HepG2 (cell line): ENCODE results near the gene KCNJ6. TPM values are rescaled to one million over a fixed set of nuclear protein-coding genes. Genes with fewer than 3 reads are reported as not detected.

Source experiments
- ATAC-seq: fragments of 200-7000 bp; cut with Tn5 transposase; 3 replicates; pipeline ENCODE4 v1.9.1; 2020; ENCODE audit warnings: mild to moderate bottlenecking, moderate library complexity
- BruUV-seq: library from RNA; stranded (reverse); fragments of 400-500 nt; replicated peaks from 2 replicates; lab custom pipeline; 2021; lab: Mats Ljungman, UMichigan
- CTCF ChIA-PET: fragments of 300-600 bp; formaldehyde crosslinking; extraction: SDS; loops from one replicate; lab custom pipeline; 2021; ENCODE audit warnings: low total read pairs, inconsistent platforms, low intra/inter-chr PET ratio; lab: Yijun Ruan, JAX
- POLR2A ChIA-PET: fragments of 350-600 bp; sonication (Branson Sonifier 250); formaldehyde crosslinking; loops from one replicate; lab custom pipeline; 2020; ENCODE audit warnings: antibody characterized with exemption, inconsistent platforms; lab: Yijun Ruan, JAX
- DNase-seq: peaks from one replicate; pipeline ENCODE4 v3.0.0-alpha.2; 2015; ENCODE audit warnings: low spot score
- FAIRE-seq: peaks from 3 replicates; lab custom pipeline; 2011; peaks lifted over from hg19 to GRCh38; lab: Jason Lieb, UNC
- H2AFZ ChIP-seq: one replicate; pipeline ENCODE4 v1.6.1; 2011; ENCODE audit warnings: low read length, inconsistent platforms
- H3K27ac ChIP-seq: fragments of 300-600 bp; 3 replicates; pipeline ENCODE4 v1.8.0; 2011; ENCODE audit warnings: mixed run types, mild to moderate bottlenecking, mixed read lengths, low read length, inconsistent platforms; ENCODE audit not compliant: insufficient read depth; ENCODE audit errors: extremely low read length
- H3K27me3 ChIP-seq, 2 experiments: fragments of 200-600 bp in 1 of 2; 2 replicates in 1 of 2; 3 replicates in 1 of 2; pipeline versions ENCODE4 v1.6.0 to v1.8.0; 2011; ENCODE audit warnings: low read length in 2 of 2, mild to moderate bottlenecking in 2 of 2, moderate library complexity in 2 of 2, inconsistent platforms in 1 of 2; ENCODE audit not compliant: insufficient read depth in 2 of 2, control insufficient read depth in 1 of 2
- H3K36me3 ChIP-seq, 2 experiments: fragments of 200-600 bp in 1 of 2; replicated peaks in 1 of 2; 2 replicates in 1 of 2; 3 replicates in 1 of 2; pipeline versions ENCODE4 v1.5.1 to v1.8.0; 2011; ENCODE audit warnings: low read length in 2 of 2, inconsistent platforms in 1 of 2; ENCODE audit not compliant: insufficient read depth in 2 of 2, control insufficient read depth in 1 of 2
- H3K4me1 ChIP-seq: 2 replicates; pipeline ENCODE4 v1.5.1; 2012; ENCODE audit warnings: low read length, inconsistent platforms; ENCODE audit not compliant: insufficient read depth
- H3K4me2 ChIP-seq: 2 replicates; pipeline ENCODE4 v1.6.0; 2011; ENCODE audit warnings: low read depth, low read length, inconsistent platforms
- H3K4me3 ChIP-seq, 3 experiments: fragments of 200-600 bp in 1 of 3; sonication (generic), shearing (Covaris generic) in 1 of 3; replicated peaks in 1 of 3; 2 replicates each; pipeline ENCODE4 v1.5.1; 2011 to 2016; ENCODE audit warnings: low read length in 3 of 3, inconsistent platforms in 2 of 3, low read depth in 2 of 3, mild to moderate bottlenecking in 2 of 3, control low read depth in 1 of 3, mixed read lengths in 1 of 3; ENCODE audit not compliant: insufficient read depth in 1 of 3
- H3K79me2 ChIP-seq: one replicate; pipeline ENCODE4 v1.6.1; 2011; ENCODE audit warnings: low read length, inconsistent platforms; ENCODE audit not compliant: insufficient read depth
- H3K9ac ChIP-seq: 2 replicates; pipeline ENCODE4 v1.6.0; 2011; ENCODE audit warnings: mild to moderate bottlenecking, low read depth, low read length, inconsistent platforms; ENCODE audit not compliant: insufficient read depth
- H3K9me3 ChIP-seq: 2 replicates; pipeline ENCODE4 v1.5.1; 2012; ENCODE audit warnings: mild to moderate bottlenecking, low read length
- H4K20me1 ChIP-seq: 2 replicates; pipeline ENCODE4 v1.6.0; 2011; ENCODE audit warnings: inconsistent platforms, mild to moderate bottlenecking, low read length, moderate library complexity; ENCODE audit not compliant: insufficient read depth
- ATRX ChIP-seq: sonication (generic); formaldehyde crosslinking; IDR thresholded peaks from 2 replicates; pipeline ENCODE4 v1.4.0; 2020; ENCODE audit warnings: missing genetic modification reagents, borderline replicate concordance
- BATF2 ChIP-seq: sonication (generic); formaldehyde crosslinking; IDR thresholded peaks from 2 replicates; pipeline ENCODE4 v1.8.0; 2022; ENCODE audit warnings: mild to moderate bottlenecking, missing genetic modification reagents, moderate library complexity
- BRD4 ChIP-seq: sonication (generic); formaldehyde crosslinking; IDR thresholded peaks from 2 replicates; pipeline ENCODE4 v1.4.0; 2020; ENCODE audit warnings: missing genetic modification reagents
- E2F1 ChIP-seq: sonication (generic); formaldehyde crosslinking; IDR thresholded peaks from 2 replicates; pipeline ENCODE4 v1.5.0; 2020; ENCODE audit warnings: missing genetic modification reagents
- EP300 ChIP-seq, 3 experiments: sonication (generic) in 1 of 3; formaldehyde crosslinking in 1 of 3; IDR thresholded peaks; 2 replicates each; pipeline versions ENCODE4 v1.5.1 to v1.6.1; 2011 to 2020; ENCODE audit warnings: low read depth in 2 of 3, low read length in 2 of 3, borderline replicate concordance in 1 of 3, improper control_type of control experiment in 1 of 3, mild to moderate bottlenecking in 1 of 3, missing genetic modification reagents in 1 of 3, moderate library complexity in 1 of 3
- FOXA3 ChIP-seq: IDR thresholded peaks from 2 replicates; pipeline ENCODE4 v1.6.1; 2016; ENCODE audit warnings: missing genetic modification reagents, missing compliant biosample characterization
- IKZF1 ChIP-seq: fragments of 450-650 bp; IDR thresholded peaks from 2 replicates; pipeline ENCODE4 v1.7.1; 2016
- NCOA5 ChIP-seq: sonication (generic); formaldehyde crosslinking; IDR thresholded peaks from 2 replicates; pipeline ENCODE4 v1.4.0; 2020; ENCODE audit warnings: missing genetic modification reagents
- NR2F2 ChIP-seq: IDR thresholded peaks from 2 replicates; pipeline ENCODE4 v1.6.1; 2012; ENCODE audit warnings: low read depth, inconsistent platforms, borderline replicate concordance
- SRSF1 ChIP-seq: fragments of 200-400 bp; formaldehyde crosslinking; optimal IDR thresholded peaks from 2 replicates; pipeline ENCODE3; 2017; ENCODE audit warnings: mild to moderate bottlenecking, low read depth, low read length, moderate library complexity
- TEAD3 ChIP-seq: optimal IDR thresholded peaks from 2 replicates; pipeline ENCODE3; 2016; ENCODE audit warnings: borderline replicate concordance
- THAP7 ChIP-seq: sonication (generic); formaldehyde crosslinking; IDR thresholded peaks from 2 replicates; pipeline ENCODE4 v1.8.1; 2023; ENCODE audit warnings: mild to moderate bottlenecking, missing genetic modification reagents
- TIGD3 ChIP-seq: sonication (generic); formaldehyde crosslinking; IDR thresholded peaks from 2 replicates; pipeline ENCODE4 v1.5.1; 2020; ENCODE audit warnings: mild to moderate bottlenecking, missing genetic modification reagents, borderline replicate concordance
- ZFYVE20 ChIP-seq: sonication (generic); formaldehyde crosslinking; IDR thresholded peaks from 2 replicates; pipeline ENCODE4 v1.8.0; 2023; ENCODE audit warnings: low read depth, mild to moderate bottlenecking, moderate library complexity, missing genetic modification reagents, borderline replicate concordance
- ZNF703 ChIP-seq: sonication (generic); formaldehyde crosslinking; IDR thresholded peaks from 2 replicates; pipeline ENCODE4 v1.5.1; 2020; ENCODE audit warnings: missing genetic modification reagents, mild to moderate bottlenecking, moderate library complexity, borderline replicate concordance
- WGBS: methylation state at CpG from one replicate; pipeline ENCODE4 v1.1.6; 2017; ENCODE audit warnings: low lambda C conversion rate; 5-methylcytosine and 5-hydroxymethylcytosine counted together
- in situ Hi-C: cut with HindIII; loops from 2 replicates; pipeline ENCODE4 v1.10.0; 2017; ENCODE audit warnings: low pct_unique_long_range_greater_than_20kb; ENCODE audit not compliant: extremely low pct_ligation_motif_present
- intact Hi-C: fragments of 100-400 bp; cut with micrococcal nuclease; formaldehyde crosslinking; loops from one replicate; pipeline ENCODE4 v1.10.0; 2022; ENCODE audit not compliant: unreplicated experiment
- polyA plus RNA-seq, 8 experiments: library from polyadenylated mRNA; depleted of rRNA in 3 of 8; stranded (reverse) in 7 of 8; unstranded in 1 of 8; fragments of >200 nt; fragmentation: Illumina TruSeq in 4 of 8; extraction: Trizol in 4 of 8; gene quantifications; 2 replicates each; pipeline versions ENCODE4 v1.2.1 to v1.2.3, GENCODE V29; 2011 to 2016; ENCODE audit warnings: low read depth in 4 of 8, missing spikeins in 1 of 8, mixed read lengths in 1 of 8; ENCODE audit not compliant: insufficient read depth in 1 of 8
- total RNA-seq, 5 experiments: library from RNA; depleted of rRNA; stranded (reverse); fragments of >200 nt; fragmentation: Illumina TruSeq; extraction: Trizol; gene quantifications; 2 replicates each; pipeline ENCODE4 v1.2.3, GENCODE V29; 2016; ENCODE audit warnings: low read depth in 1 of 5
- TF ChIP-seq, protein P1 (sequence below): sonication (generic); formaldehyde crosslinking; IDR thresholded peaks from 2 replicates; pipeline ENCODE4 v1.4.0; 2020; ENCODE audit warnings: mild to moderate bottlenecking, missing genetic modification reagents
- TF ChIP-seq, protein P2 (sequence below): sonication (generic); formaldehyde crosslinking; IDR thresholded peaks from 2 replicates; pipeline ENCODE4 v1.5.0; 2020; ENCODE audit warnings: missing genetic modification reagents

Gene KCNJ6
- total and polyA plus RNA-seq, 2 of the 13 experiments (the other 11 are each of a cell fraction or from before 2014, with no cell fraction given), result not detected

- H2AFZ ChIP-seq, result no peak overlapping the region
- in situ Hi-C loops (no loop called here), intact Hi-C loops (no loop called here)
- no peaks in the 10 kb centered on the region for H3K4me1 ChIP-seq
- H3K4me2 ChIP-seq, result no peak overlapping the region
- H3K9ac ChIP-seq, result no peak overlapping the region
- TF ChIP-seq BATF2 (CRISPR knock-in tag) (no peak), TEAD3 (CRISPR knock-in tag) (no peak), ZNF703 (no peak), BRD4 (CRISPR knock-in tag) (no peak), ZFYVE20 (CRISPR knock-in tag) (no peak), TIGD3 (CRISPR knock-in tag) (no peak), EP300 (IDR thresholded peaks at IDR 0.05; ENCODE audit: low read depth in 2 of 2, low read length in 2 of 2) (no peak), EP300 (CRISPR knock-in tag; IDR thresholded peaks at IDR 0.05; ENCODE audit: borderline replicate concordance) (no peak), ATRX (no peak), E2F1 (CRISPR knock-in tag) (no peak), IKZF1 (no peak), NCOA5 (CRISPR knock-in tag) (no peak), FOXA3 (no peak), SRSF1 (no peak), THAP7 (CRISPR knock-in tag) (no peak), NR2F2 (no peak)
- TF ChIP-seq, protein P1, sequence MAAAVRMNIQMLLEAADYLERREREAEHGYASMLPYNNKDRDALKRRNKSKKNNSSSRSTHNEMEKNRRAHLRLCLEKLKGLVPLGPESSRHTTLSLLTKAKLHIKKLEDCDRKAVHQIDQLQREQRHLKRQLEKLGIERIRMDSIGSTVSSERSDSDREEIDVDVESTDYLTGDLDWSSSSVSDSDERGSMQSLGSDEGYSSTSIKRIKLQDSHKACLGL (CRISPR knock-in tag), result no peak
- TF ChIP-seq, protein P2, sequence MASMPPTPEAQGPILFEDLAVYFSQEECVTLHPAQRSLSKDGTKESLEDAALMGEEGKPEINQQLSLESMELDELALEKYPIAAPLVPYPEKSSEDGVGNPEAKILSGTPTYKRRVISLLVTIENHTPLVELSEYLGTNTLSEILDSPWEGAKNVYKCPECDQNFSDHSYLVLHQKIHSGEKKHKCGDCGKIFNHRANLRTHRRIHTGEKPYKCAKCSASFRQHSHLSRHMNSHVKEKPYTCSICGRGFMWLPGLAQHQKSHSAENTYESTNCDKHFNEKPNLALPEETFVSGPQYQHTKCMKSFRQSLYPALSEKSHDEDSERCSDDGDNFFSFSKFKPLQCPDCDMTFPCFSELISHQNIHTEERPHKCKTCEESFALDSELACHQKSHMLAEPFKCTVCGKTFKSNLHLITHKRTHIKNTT, result no peak
- H3K27ac ChIP-seq, result no peak overlapping the region
- ATAC-seq, result no peak
- BruUV-seq, result no TSS peak
- no peak for DNase-seq
- no peaks in the 10 kb centered on the region; a peak in 1 of 5 replicates for H3K27me3 ChIP-seq
- H3K79me2 ChIP-seq, result no peaks in the 10 kb centered on the region
- no peak for FAIRE-seq
- H3K9me3 ChIP-seq, result no peaks in the 10 kb centered on the region
- no peaks in the 10 kb centered on the region for H4K20me1 ChIP-seq
- WGBS, result no CpG with 5 or more reads among the region's 4 CpGs
- no peak overlapping the region for H3K4me3 ChIP-seq
- ChIA-PET POLR2A (no interaction called here), CTCF (no interaction called here)
- no peaks in the 10 kb centered on the region for H3K36me3 ChIP-seq
Measured at GRCh38 chr21:37677006-37677405, 239.3 kb downstream of the KCNJ6 start.
